Tongue (tissue), 2 donors: ENCODE measurements around the gene ANGPTL3. TPM values are rescaled to one million over a fixed set of nuclear protein-coding genes. Genes with fewer than 3 reads are reported as not detected.
"Not testable (repeated sequence)": the region's sequence is repeated elsewhere in the genome, so short reads cannot be mapped to it uniquely, and the experiment has no call there.

Source experiments
- DNase-seq: peaks from one replicate; pipeline ENCODE4 v3.0.0-alpha.2; 2015
- total RNA-seq: library from RNA; depleted of rRNA; stranded (reverse); fragments of >200 nt; gene quantifications from one replicate; pipeline ENCODE4 v1.2.3, GENCODE V29; 2014

Gene ANGPTL3
- not detected for total RNA-seq

GRCh38 chr1:62597281-62597680 is at the start of gene ANGPTL3:
TSS of gene ANGPTL3 (plus strand) at chr1:62597520. CDS start at chr1:62597567, 47 bp downstream.
- DNase-seq = no peak

GRCh38 chr1:62561306-62561705 is 36.0 kb upstream of the ANGPTL3 start:
- DNase-seq = no peak

DNA sequence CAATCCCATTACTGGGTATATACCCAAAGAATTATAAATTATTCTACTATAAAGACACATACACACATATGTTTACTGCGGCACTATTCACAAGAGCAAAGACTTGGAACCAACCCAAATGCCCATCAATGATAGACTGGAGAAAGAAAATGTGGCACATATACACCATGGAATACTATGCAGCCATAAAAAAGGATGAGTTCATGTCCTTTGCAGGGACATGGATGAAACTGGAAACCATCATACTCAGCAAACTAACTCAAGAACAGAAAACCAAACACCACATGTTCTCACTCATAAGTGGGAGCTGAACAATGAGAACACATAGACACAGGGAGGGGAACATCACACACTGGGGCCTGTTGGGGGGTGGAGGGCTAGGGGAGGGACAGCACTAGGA is 30.1 kb upstream of the ANGPTL3 start:
- not testable (repeated sequence) for DNase-seq

DNA sequence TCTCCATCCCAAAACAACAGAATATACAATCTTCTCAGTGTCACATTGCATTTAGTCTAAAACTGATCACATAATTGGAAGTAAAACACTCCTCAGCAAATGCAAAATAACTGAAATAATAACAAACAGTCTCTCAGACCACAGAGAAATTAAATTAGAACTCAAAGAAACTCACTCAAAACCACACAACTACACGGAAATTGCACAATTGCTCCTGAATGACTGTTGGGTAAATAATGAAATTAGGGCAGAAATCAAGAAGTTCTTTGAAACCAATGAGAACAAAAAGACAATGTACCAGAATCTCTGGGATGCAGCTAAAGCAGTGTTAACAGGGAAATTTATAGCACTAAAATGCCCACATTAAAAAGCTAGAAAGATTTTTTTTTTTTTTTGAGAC is 29.4 kb upstream of the ANGPTL3 start:
- not testable (repeated sequence) for DNase-seq

DNA sequence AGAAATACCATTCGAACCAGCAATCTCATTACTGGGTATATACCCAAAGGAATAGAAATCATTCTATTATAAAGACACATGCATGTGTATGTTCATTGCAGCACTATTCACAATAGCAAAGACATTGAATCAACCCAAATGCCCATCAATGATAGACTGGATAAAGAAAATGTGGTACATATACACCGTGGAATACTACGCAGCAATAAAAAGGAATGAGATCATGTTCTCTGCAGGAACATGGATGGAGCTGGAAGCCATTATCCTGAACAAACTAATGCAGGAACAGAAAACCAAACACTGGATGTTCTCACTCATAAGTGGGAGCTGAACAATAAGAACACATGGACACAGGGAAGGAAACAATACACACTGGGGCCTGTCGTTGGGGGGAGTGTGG is 25.8 kb upstream of the ANGPTL3 start:
- not testable (repeated sequence) for DNase-seq

DNA sequence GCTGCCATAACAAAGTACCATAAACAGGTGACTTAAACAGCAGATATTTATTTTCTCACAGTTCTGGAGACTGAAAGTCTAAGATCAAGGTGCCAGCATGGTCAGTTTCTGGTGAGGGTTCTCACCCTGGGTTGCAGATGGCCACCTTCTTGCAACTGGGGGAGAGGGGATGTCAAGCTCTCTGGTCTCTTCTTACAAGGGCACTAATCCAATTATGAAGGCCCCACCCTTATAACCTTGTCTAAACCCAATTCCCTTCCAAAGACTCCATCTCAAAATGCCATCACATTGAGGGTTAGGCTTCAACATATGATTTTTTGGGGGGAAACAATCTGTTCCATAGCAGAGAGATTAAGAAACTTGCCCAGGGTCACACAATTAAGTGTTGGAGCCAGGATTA is 24.8 kb upstream of the ANGPTL3 start:
- DNase-seq = no peak

GRCh38 chr1:62573675-62574074 is 23.6 kb upstream of the ANGPTL3 start:
- no peak for DNase-seq

DNA sequence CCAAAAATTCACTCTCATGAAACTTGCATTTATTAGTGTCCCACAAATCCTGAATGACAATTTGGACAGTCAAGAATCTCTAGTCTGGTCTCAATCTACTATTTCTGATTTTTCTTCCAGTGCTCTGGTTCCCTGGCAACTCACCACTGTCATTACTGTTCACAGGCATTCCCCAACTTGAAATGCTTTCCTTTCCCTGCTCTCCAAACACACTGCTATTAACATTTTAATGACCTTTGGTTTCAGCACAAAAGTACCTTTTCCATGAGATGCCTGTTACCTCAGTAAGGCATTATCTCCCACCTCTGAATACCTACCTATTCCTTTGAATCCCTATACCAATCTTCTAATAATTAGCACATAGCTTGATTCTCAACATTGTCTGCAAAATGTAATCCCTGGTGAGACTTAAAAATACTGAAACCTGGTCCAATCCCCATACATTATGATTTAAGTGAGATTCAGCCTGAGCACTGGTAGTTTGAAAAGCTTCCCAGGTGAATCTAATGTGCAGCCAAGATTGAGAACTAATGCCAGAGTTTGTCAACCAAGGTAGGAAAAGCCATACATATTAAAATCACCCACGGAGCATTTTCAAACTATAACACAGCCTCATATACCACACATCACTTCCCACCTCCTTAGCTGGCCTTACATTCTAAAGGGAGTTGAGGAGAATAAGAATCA is 11.7 kb upstream of the ANGPTL3 start:
- no peak for DNase-seq

- no peak for DNase-seq
Measured at GRCh38 chr1:62588000-62588399, 9.3 kb upstream of the ANGPTL3 start.

DNA sequence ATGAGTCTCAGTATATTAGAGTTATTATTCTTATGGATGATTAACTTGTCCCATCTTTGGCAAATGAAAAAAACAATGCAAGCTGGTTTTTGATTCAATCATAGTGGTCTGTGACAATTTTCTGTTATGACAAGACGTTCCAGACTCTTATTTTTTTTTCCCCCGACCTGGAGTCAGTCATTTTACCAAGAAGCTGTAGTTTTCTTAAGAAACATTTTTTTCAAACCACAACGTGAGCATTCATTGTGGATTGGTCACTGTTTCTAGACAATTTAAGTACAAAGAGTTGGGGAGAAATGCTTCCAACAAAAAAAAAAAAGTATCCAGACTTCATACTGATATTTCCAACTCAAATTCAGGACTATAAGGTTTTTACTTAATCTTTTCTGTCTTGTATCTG is 8.0 kb upstream of the ANGPTL3 start:
- DNase-seq = no peak

DNA sequence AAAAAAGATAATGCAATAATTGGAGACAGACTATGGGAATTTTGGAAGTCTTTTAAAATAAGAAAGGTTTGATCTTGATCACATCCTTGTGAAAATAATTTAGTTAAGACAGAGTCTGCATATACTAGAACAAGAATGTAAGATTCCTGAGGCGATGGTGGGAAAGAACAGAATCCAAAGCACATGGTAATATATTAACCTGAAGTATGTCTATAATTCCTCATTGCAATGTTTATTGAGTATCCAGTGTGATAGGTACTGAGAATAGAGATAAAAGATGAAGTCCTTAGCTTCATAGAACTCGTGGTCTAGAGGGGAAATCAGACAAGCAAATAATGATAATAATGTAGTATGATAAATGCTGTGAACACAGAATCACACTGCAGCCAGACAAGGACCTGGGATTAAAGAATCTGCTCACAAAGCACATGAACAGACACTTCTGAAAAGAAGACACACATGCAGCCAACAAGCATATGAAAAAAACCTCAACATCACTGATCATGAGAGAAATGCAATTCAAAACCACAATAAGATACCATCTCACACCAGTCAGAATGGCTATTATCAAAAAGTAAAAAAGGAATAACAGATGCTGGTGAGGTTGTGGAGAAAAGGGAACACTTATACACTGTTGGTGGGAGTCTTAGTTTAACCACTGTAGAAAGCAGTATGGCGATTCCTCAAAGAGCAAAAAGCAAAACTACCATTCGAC is 6.9 kb upstream of the ANGPTL3 start:
- DNase-seq = no peak

GRCh38 chr1:62590970-62591368 is 6.4 kb upstream of the ANGPTL3 start:
- DNase-seq = no peak

DNA sequence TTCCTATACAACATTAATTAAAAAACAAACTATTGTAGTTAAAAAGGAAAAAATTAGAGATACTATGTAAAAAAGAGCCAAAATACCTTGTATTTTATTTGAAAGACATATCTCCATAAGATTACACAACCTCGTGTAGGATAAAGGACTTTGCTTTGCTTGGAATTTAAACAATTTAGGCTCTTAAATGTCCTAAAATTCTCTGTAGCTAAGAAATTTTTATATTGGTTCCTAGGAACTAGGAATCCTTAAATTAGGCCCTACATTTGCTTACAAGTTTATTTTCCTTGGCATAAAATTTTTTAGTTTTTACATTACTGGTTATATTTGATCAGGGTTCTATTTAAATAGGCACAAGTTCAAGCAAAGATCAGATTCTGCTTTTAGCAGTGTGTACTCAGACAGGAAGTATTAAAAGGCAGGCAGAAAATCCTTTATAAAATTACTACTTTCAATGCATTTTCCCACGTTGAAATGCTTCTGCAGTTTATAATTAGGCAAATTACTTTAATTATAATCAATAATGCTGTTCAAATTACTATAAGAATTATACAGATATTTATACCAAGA is 3.4 kb upstream of the ANGPTL3 start:
- no peak for DNase-seq

GRCh38 chr1:62595647-62596046 is 1.7 kb upstream of the ANGPTL3 start:
- DNase-seq = no peak

DNA sequence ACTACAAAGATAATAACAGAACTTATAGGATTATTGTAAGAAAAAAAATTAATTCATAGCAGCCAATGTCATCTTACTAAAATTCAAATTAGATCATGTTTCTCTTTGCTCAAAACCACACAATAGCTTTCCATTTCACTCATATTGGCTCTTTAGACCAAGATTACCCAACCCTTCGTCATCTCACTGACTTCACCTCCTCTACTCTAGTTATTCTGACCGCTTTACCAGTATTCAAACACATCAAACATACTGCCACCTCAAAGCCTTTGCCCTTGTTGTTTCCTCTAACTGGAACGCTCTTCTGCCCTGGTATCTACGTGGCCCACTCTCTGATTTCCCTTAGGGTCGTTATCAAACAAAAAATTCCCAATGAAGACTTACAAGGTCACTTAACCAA is 1.7 kb downstream of the ANGPTL3 start:
- DNase-seq = no peak

DNA sequence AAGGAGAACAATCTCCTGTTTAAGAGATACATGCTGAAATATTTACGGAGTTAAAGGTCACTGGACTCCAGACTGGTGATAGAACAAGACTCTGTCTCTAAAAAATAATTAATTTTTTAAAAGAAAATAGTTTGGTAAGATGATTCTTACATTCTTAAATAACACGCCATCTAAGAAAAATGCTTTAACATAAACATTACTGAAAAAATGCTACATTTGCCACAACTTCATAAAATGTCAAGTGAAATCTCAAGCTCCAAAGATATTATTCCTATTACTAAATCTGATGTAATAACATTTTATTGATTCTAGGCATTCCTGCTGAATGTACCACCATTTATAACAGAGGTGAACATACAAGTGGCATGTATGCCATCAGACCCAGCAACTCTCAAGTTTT is 4.1 kb downstream of the ANGPTL3 start:
- no peak for DNase-seq

- no peak for DNase-seq
Measured at GRCh38 chr1:62608905-62609304, 11.6 kb downstream of the ANGPTL3 start.

GRCh38 chr1:62610588-62610987 is 13.3 kb downstream of the ANGPTL3 start:
- not testable (repeated sequence) for DNase-seq

GRCh38 chr1:62612770-62613169 is 15.4 kb downstream of the ANGPTL3 start:
- DNase-seq = no peak

DNA sequence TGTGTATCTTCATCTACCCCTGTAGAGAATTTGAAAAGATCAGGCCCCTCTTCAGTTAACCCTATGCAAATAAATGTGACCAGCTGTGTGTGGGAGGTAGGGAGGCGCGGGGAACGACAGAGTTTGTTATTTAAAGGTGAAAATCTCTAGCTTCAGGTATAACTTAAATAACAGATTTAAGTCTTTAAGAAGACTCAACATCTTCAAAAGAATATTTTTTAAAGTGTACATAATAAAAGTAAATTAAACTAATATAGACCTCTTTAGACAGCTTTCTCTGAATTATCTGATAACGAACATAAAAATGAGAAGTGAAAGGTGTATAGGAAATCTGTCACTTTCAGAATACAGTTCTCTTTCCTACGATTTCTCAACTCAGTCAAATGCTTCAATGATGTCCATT is 16.0 kb downstream of the ANGPTL3 start:
- no peak for DNase-seq

- DNase-seq = no peak
Measured at GRCh38 chr1:62613890-62614289, 16.6 kb downstream of the ANGPTL3 start.

- DNase-seq = no peak
Measured at GRCh38 chr1:62621907-62622306, 24.6 kb downstream of the ANGPTL3 start.

GRCh38 chr1:62625415-62625814 is 28.1 kb downstream of the ANGPTL3 start:
- no peak for DNase-seq

DNA sequence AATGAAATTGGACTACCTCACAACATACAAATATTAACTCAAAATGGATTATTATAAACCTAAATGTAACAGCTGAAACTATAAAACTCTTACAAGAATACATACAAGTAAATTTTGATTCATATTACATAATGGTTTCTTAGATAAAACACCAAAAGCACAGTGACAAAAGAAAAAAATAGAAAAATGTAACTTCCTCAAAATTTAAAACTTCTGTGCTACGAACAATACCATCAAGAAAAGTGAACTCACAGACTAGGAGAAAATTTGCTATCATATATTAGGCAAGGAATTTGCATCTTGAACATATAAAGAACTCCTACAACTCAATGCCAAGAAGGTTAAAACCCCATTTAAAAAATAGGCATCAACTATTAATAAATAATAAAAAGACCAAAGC is 31.2 kb downstream of the ANGPTL3 start:
- DNase-seq = no peak
